ENCODE results near the gene STX2.
A peak's percentile ranks its signal among the peaks of the same experiment; 100 is the strongest.
"Not testable (repeated sequence)": the region's sequence is repeated elsewhere in the genome, so short reads cannot be mapped to it uniquely, and the experiment has no call there.

Gene STX2

GRCh38 chr12:130838951-130839769, at the start of gene STX2:
TSS of gene STX2 (minus strand) at chr12:130839250. CDS start at chr12:130839099, 151 bp downstream.
- DNase-seq (ENCODE audit: low read depth in 2 of 2): peak; percentile 65 to 71

- not testable (repeated sequence) for DNase-seq (ENCODE audit: low read depth in 2 of 2)
Measured at GRCh38 chr12:130887190-130887589, 48.1 kb upstream of the STX2 start.

- DNase-seq (ENCODE audit: low read depth in 2 of 2): no peak
Measured at GRCh38 chr12:130881548-130881947, 42.5 kb upstream of the STX2 start.

- no peak for DNase-seq (ENCODE audit: low read depth in 2 of 2)
Measured at GRCh38 chr12:130881046-130881445, 42.0 kb upstream of the STX2 start.

- DNase-seq (ENCODE audit: low read depth in 2 of 2): no peak
Measured at GRCh38 chr12:130880411-130880885, 41.4 kb upstream of the STX2 start.

GRCh38 chr12:130879781-130880389, 40.8 kb upstream of the STX2 start:
- DNase-seq (ENCODE audit: low read depth in 2 of 2): no peak

GRCh38 chr12:130879212-130879686, 40.2 kb upstream of the STX2 start:
- DNase-seq (ENCODE audit: low read depth in 2 of 2): no peak

- no peak for DNase-seq (ENCODE audit: low read depth in 2 of 2)
Measured at GRCh38 chr12:130878193-130879185, 39.4 kb upstream of the STX2 start.

GRCh38 chr12:130877333-130877732, 38.3 kb upstream of the STX2 start:
- no peak for DNase-seq (ENCODE audit: low read depth in 2 of 2)

GRCh38 chr12:130876758-130877157, 37.7 kb upstream of the STX2 start:
- no peak for DNase-seq (ENCODE audit: low read depth in 2 of 2)

- DNase-seq (ENCODE audit: low read depth in 2 of 2): no peak
Measured at GRCh38 chr12:130876297-130876696, 37.2 kb upstream of the STX2 start.

- DNase-seq (ENCODE audit: low read depth in 2 of 2): not testable (repeated sequence)
Measured at GRCh38 chr12:130875708-130876107, 36.7 kb upstream of the STX2 start.

GRCh38 chr12:130875193-130875592, 36.1 kb upstream of the STX2 start:
- DNase-seq (ENCODE audit: low read depth in 2 of 2): no peak

GRCh38 chr12:130874696-130875095, 35.6 kb upstream of the STX2 start:
- DNase-seq (ENCODE audit: low read depth in 2 of 2): no peak

GRCh38 chr12:130873825-130874224, 34.8 kb upstream of the STX2 start:
- no peak for DNase-seq (ENCODE audit: low read depth in 2 of 2)

- DNase-seq (ENCODE audit: low read depth in 2 of 2): no peak
Measured at GRCh38 chr12:130873106-130873795, 34.2 kb upstream of the STX2 start.

- DNase-seq (ENCODE audit: low read depth in 2 of 2): no peak
Measured at GRCh38 chr12:130872179-130873096, 33.4 kb upstream of the STX2 start.

GRCh38 chr12:130871286-130872178, 32.5 kb upstream of the STX2 start, which contains the start of gene RAN:
TSS of gene RAN (plus strand) at chr12:130872066. CDS start at chr12:130872594, 528 bp downstream.
- peak; percentile 88 to 89 for DNase-seq (ENCODE audit: low read depth in 2 of 2)
